ENCODE measurements around the gene HOXD10. TPM values are rescaled to one million over a fixed set of nuclear protein-coding genes. Genes with fewer than 3 reads are reported as not detected.

Gene HOXD10
- total and polyA plus RNA-seq, 2 of the 13 experiments (the other 11 are each of a cell fraction or from before 2014, with no cell fraction given) = not detected

DNA sequence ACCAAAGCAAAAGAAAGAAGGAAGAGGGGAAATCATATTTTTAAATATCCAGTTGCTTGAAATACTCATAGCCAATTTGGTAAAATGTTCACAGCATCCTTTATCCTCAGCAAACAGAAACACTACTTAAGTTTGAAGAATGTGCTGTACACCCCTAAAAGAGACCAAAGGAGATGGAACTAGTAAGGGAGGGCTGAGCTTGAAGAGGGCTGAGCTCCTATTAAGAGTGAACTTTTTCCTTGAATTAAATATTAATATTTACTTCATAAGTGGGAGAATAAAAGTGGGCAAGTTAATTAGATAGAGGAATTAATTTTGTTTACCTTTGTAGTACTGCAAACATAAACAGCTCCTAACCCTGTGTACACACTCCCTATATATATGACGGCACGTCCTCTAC lies 39.8 kb upstream of the HOXD10 start (continued):
- TF ChIP-seq, protein P1, sequence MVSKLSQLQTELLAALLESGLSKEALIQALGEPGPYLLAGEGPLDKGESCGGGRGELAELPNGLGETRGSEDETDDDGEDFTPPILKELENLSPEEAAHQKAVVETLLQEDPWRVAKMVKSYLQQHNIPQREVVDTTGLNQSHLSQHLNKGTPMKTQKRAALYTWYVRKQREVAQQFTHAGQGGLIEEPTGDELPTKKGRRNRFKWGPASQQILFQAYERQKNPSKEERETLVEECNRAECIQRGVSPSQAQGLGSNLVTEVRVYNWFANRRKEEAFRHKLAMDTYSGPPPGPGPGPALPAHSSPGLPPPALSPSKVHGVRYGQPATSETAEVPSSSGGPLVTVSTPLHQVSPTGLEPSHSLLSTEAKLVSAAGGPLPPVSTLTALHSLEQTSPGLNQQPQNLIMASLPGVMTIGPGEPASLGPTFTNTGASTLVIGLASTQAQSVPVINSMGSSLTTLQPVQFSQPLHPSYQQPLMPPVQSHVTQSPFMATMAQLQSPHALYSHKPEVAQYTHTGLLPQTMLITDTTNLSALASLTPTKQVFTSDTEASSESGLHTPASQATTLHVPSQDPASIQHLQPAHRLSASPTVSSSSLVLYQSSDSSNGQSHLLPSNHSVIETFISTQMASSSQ (IDR thresholded peaks at IDR 0.05; ENCODE audit: low read depth) = no peak
- TF ChIP-seq, protein P1 (CRISPR knock-in tag; IDR thresholded peaks at IDR 0.05; ENCODE audit: borderline replicate concordance) = no peak
- no peak for TF ChIP-seq ZNF318 (CRISPR knock-in tag; IDR thresholded peaks at IDR 0.05)
- TF ChIP-seq ZFP36 (IDR thresholded peaks at IDR 0.05; ENCODE audit: borderline replicate concordance, low read depth, low read length, partially characterized antibody) = no peak
- no peak for TF ChIP-seq CREB3 (CRISPR knock-in tag; IDR thresholded peaks at IDR 0.05)
- TF ChIP-seq JARID2 (CRISPR knock-in tag; IDR thresholded peaks at IDR 0.05; ENCODE audit: insufficient replicate concordance) = no peak
- TF ChIP-seq ZBTB2 (CRISPR knock-in tag; IDR thresholded peaks at IDR 0.05; ENCODE audit: low read depth) = no peak
- TF ChIP-seq TRIM24 (CRISPR knock-in tag; IDR thresholded peaks at IDR 0.05) = no peak
- no peak for TF ChIP-seq SMAD3 (CRISPR knock-in tag; IDR thresholded peaks at IDR 0.05)
- no peak for TF ChIP-seq CSRNP2 (CRISPR knock-in tag; conservative IDR thresholded peaks at IDR 0.05; ENCODE audit: low read depth)
- no peak for TF ChIP-seq U2AF1 (optimal IDR thresholded peaks at IDR 0.05; ENCODE audit: low read depth, low read length)
- TF ChIP-seq ZNF790 (CRISPR knock-in tag; IDR thresholded peaks at IDR 0.05; ENCODE audit: borderline replicate concordance) = no peak

Measured in HepG2 (cell line).